ENCODE measurements around the gene KIF3A.

- TF ChIP-seq CTCF (IDR thresholded peaks at IDR 0.05) (no peak), POLR2A (IDR thresholded peaks at IDR 0.05) (no peak)
These were observed 16.8 kb upstream of the KIF3A start for GRCh38 chr5:132754111-132754510.

Measured in Peyer's patch (tissue), 4 donors.